ENCODE data around the gene KLHL25.
"Not testable (repeated sequence)": the region's sequence is repeated elsewhere in the genome, so short reads cannot be mapped to it uniquely, and the experiment has no call there.

KLHL25 gene, protein sequence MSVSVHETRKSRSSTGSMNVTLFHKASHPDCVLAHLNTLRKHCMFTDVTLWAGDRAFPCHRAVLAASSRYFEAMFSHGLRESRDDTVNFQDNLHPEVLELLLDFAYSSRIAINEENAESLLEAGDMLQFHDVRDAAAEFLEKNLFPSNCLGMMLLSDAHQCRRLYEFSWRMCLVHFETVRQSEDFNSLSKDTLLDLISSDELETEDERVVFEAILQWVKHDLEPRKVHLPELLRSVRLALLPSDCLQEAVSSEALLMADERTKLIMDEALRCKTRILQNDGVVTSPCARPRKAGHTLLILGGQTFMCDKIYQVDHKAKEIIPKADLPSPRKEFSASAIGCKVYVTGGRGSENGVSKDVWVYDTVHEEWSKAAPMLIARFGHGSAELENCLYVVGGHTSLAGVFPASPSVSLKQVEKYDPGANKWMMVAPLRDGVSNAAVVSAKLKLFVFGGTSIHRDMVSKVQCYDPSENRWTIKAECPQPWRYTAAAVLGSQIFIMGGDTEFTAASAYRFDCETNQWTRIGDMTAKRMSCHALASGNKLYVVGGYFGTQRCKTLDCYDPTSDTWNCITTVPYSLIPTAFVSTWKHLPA

DNA sequence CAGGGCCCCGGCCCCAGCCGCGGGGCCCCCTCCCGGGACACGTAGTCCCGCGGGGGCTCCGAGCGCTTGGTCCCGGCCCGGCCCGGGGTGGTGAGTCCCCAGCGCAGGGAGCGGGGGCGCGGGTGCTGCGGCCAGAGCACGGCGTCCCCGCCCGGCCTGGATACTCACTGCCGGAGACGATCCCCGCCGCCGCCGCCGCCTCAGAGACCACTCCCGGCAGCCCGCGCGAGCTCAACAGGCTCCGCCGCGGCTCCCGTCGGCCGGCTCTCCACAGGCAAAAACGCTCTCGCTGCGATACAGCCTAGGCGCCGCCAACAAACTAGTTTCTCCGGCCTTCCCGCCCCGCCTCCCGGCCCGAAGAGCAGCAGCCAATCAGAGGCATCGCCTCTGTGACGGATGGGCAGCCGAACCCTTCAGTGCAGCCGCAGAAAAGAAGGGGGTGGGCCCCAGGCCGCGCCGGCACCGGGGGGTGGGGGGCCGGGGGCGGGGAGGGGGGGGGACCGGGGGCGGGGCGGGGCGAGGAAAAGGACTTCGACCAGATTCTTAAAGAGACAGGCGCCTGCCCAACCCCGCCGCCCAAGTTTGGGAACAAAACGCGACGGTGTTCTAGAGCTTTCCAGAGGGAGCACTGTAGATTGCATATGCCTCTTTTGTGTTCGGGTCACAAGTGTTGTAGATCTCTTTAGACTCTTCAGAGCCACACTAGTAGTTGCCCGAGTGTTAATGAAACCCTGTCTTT lies at the start of gene KLHL25:
Gene KLHL25, minus strand, starts transcription at position 328 of the 739 bp plus-strand sequence. CDS start 25,115 bp downstream, outside the sequence.
- peak; percentile 70 for DNase-seq

GRCh38 chr15:85840802-85841152 lies 46.1 kb upstream of the KLHL25 start:
- DNase-seq: no peak

- peak; percentile 19 for DNase-seq
Measured at GRCh38 chr15:85840079-85840801, 45.5 kb upstream of the KLHL25 start.

DNA sequence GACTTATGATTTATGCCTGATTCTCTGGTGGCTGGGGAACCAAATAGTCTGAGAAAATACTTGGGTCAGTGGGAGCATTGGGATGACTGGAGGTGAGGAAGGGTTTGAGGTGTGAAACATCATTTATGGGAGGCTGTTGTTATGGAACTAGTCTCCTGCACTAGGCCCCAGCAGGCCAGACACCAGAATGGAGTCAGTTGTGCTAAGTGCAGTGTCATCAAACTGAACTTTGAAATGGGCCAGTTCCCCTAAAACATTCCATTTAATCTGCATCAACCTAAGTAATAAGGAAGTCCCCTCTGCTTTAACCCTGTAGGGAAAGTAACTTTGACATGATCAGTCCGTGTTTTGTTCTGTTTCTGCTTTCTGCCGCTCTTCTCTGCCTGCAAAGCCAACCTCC lies 44.9 kb upstream of the KLHL25 start:
- DNase-seq: no peak

GRCh38 chr15:85838655-85839054 lies 43.9 kb upstream of the KLHL25 start:
- no peak for DNase-seq

- no peak for DNase-seq
Measured at GRCh38 chr15:85837881-85838280, 43.2 kb upstream of the KLHL25 start.

GRCh38 chr15:85837011-85837433 lies 42.3 kb upstream of the KLHL25 start:
- no peak for DNase-seq

DNA sequence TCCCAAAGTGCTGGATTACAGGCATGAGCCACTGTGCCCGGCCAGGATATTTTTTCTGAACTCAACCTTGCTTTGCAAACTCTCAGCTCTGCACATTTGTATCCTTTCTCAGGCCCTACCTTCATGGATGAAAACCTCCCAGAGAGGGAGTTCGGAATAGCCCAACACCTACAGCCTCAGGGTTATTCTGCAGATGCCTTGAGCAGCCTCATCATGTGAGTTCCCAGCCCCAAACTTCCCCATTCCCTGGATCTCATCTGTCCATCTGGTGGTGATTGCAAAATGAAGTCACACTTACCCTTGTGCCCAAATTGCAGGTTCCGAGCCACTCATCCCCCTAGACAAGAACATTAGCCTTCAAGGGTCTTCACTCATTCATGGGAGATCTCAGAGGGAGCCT lies 39.9 kb upstream of the KLHL25 start:
- DNase-seq: no peak

DNA sequence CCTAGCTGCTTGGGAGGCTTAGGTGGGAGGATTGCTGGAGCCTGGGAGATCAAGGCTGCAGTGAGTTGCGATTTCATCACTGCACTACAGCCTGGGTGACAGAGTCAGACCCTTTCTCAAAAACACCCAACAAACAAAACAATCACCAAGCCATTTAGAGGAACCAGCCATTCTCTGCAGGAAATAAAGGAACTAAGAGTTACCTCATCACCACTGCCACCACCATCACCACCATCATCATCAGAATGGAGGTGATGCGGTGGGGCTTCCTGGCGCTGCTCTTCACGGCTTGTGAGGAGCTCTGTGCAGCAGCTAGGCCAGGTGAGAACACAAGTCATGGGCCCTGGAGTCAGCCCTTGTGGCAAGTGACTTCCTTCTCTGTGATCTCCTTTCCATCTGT lies 37.7 kb upstream of the KLHL25 start:
- no peak for DNase-seq

DNA sequence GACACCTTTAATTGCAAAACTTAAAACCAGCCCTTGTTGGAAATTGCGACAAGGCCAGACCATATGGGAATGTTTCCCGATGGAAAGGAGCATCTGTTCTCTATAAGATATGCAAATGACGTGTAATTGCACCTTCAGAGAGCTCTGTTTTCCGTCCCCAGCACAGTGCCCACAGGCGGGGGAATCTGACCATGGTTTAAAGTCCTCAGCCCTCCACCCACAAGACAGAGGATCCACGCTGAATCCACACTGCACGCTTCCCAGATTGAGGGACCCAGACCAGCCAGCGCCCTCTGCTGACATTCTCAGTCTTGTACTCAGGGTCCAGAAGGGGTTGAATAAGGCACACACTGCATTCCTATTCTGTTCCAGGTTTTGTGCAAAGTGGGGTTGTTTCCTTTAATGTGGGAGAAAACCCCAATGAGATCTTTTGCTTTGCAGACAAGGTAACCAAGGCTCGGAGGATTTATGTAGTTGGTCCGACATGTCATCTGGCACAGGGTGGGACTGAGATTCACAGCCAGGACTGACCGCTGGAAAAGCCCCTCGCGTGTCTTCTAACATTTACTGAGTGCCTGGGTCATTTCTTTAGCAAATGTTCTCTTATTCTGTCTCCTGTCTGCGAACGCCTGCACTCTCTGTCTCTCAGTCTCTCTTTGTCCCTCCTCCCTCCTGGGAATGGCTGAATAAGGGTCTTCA lies 36.8 kb upstream of the KLHL25 start:
- DNase-seq: no peak

DNA sequence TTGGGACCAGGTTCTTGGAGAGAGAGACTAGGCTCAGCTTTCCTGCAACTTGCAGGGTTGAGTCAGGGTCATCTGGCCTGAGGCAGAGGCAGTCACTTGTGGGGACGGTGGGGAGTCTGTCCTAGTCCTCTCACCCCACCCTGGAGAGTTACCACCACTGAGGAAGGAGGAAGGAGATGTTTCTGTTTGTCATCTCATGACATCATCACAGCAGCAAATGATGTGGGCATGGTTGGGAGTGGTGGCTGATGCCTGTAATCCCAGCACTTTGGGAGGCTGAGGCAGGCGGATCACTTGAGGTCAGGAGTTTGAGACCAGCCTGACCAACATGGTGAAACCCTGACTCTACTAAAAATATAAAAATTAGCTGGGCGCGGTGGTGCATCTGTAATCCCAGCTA lies 35.0 kb upstream of the KLHL25 start:
- not testable (repeated sequence) for DNase-seq

GRCh38 chr15:85828874-85829273 lies 34.1 kb upstream of the KLHL25 start:
- no peak for DNase-seq

DNA sequence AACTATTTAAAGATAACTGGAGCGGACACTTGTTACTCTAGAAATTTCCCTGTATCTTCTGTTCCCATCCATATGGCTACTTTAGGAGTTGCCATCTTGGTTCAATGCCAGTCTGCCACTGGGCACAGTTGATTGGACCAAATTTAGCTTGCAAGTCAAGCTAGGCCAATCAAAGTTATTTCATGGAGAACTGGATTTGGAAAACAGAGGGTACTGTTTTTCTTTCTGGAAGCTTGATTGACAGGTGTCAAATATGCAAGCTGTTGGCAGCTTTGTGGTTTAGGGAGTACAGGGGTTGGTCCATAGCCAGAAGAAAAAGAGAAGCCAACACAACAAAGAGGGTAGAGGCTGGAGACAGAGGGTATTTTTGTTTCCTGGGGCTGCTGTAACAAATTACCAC lies 33.4 kb upstream of the KLHL25 start:
- no peak for DNase-seq

DNA sequence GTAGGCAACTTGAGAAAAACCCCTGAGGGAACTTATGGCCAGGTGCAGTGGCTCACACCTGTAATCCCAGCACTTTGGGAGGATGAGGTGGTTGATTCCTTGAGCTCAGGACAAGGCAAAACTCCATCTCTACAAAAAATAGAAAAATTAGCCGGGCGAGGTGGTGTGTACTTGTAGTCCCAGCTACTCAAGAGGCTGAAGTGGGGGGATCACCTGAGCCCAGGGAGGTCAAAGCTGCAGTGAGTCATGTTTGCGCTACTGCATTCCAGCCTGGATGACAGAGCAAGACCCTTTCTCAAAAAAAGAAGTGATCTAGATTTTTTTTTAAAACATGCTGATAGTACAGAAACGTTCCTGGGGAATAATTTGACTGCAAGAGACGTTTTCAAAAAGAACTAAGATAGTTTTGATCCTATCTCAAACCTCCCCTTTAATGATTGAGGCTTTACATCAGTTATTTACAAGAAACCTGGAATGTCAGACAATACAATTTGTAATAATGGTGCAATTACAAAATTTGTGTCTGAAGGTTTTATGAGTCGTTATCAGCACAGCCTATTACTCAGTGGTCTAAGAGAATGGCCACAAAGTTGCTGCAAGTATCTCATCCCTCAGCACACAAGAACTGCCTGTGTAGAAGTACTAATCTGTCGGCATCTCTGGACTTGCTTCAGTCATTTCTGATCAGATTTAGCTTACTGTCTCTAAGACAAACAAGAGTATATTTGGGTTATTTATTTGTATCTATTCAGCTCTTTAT lies 32.2 kb upstream of the KLHL25 start:
- no peak for DNase-seq

- DNase-seq: no peak
Measured at GRCh38 chr15:85825719-85826118, 31.0 kb upstream of the KLHL25 start.

DNA sequence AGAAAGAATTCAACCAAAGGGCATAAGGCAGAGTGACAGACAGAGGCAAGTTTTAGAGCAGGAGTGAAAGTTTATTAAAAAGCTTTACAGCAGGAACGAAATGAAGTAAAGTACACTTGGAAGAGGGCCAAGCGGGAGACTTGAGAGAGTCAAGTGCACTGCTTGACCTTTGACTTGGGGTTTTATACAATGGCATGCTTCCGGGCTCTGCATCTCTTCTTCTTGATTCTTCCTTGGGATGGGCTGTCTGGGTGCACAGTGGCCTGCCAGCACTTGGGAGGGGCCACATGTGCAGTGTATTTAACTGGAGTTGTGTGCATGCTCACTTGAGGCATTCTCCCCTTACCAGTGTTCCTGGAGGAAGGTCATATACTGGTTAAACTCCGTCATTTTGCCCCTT lies 30.4 kb upstream of the KLHL25 start:
- DNase-seq: no peak

DNA sequence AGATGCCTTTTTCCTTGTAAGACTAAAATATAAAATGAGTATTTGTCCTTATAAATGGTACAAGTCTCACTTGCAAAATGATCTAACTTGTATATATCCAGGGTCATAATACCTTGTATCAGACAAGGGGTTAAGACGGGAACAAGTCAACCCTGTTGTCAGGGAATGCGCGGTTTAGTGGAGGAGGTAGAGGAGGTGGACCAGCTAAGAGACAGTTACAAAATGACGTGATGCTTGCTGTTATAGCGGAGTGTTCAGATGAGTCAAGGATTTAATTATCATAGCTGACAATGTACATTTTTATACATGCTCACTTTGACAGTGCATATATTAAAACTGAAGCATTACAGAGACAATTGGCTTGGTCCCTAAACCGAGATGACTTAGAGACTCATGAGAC lies 26.8 kb upstream of the KLHL25 start:
- DNase-seq: no peak

GRCh38 chr15:85819938-85820337 lies 25.2 kb upstream of the KLHL25 start:
- no peak for DNase-seq

DNA sequence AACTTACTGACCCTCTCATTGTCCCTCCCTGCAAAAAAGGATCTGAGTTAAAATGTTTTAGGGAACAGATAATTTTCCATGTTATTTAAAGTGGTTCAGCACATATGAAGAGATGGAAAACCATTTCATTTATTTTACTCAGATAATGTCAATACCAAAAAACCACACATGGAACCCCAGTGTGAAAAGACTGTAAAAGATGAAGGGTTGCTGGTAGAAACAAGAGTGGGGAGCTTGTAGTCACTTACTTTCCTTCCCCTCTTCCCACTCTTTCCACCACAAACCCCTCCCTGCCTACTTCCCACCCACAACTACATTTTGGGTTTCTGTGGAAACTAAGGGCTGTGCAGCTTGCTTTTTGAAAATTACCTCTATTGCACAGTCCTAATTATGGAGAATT lies 18.5 kb upstream of the KLHL25 start:
- DNase-seq: no peak

GRCh38 chr15:85810075-85810474 lies 15.3 kb upstream of the KLHL25 start:
- DNase-seq: no peak

GRCh38 chr15:85805420-85805819 lies 10.7 kb upstream of the KLHL25 start:
- no peak for DNase-seq

Data from DMS79 (cell line).